NCI-H82 treated with DMSO at 0.1 percent for 48 hours (cell line): ENCODE results near the gene MIER1.
A peak's percentile ranks its signal among the peaks of the same experiment; 100 is the strongest.

Experiments
- DNase-seq: peaks from one replicate; lab custom pipeline; 2025; ENCODE audit not compliant: unreplicated experiment; lab: John Stamatoyannopoulos, UW

MIER1 gene

GRCh38 chr1:66996018-66996682 lies 71.4 kb downstream of the MIER1 start:
- peak; percentile 18 for DNase-seq

GRCh38 chr1:66998972-66999371 lies 74.2 kb downstream of the MIER1 start:
- no peak for DNase-seq

GRCh38 chr1:66999640-67000400 lies 75.0 kb downstream of the MIER1 start:
- no peak for DNase-seq

- no peak for DNase-seq
Observed at GRCh38 chr1:67001682-67002425, 77.1 kb downstream of the MIER1 start.

- DNase-seq, result no peak
Observed at GRCh38 chr1:67004176-67004575, 79.4 kb downstream of the MIER1 start.

- DNase-seq, result no peak
Observed at GRCh38 chr1:67005068-67005467, 80.3 kb downstream of the MIER1 start.

- no peak for DNase-seq
Observed at GRCh38 chr1:67009792-67010191, 85.0 kb downstream of the MIER1 start.

GRCh38 chr1:67013573-67013972 lies 88.8 kb downstream of the MIER1 start:
- DNase-seq, result no peak

GRCh38 chr1:67018574-67018973 lies 93.8 kb downstream of the MIER1 start:
- no peak for DNase-seq

GRCh38 chr1:67019121-67019520 lies 94.3 kb downstream of the MIER1 start:
- DNase-seq, result no peak

GRCh38 chr1:67019600-67020136 lies 94.9 kb downstream of the MIER1 start:
- no peak for DNase-seq

- no peak for DNase-seq
Observed at GRCh38 chr1:67020304-67020703, 95.5 kb downstream of the MIER1 start.

- no peak for DNase-seq
Observed at GRCh38 chr1:67020765-67021164, 96.0 kb downstream of the MIER1 start.

GRCh38 chr1:67029472-67029871 lies 104.7 kb downstream of the MIER1 start:
- no peak for DNase-seq

- no peak for DNase-seq
Observed at GRCh38 chr1:67031121-67031858, 106.5 kb downstream of the MIER1 start.

GRCh38 chr1:67031859-67032247 lies 107.1 kb downstream of the MIER1 start:
- DNase-seq, result no peak
